RPMI7951 (cell line): ENCODE measurements around the gene CRISPLD2. TPM values are rescaled to one million over a fixed set of nuclear protein-coding genes. Genes with fewer than 3 reads are reported as not detected.

Experiments used
- DNase-seq: peaks from one replicate; pipeline ENCODE4 v3.0.0-alpha.2; 2012; ENCODE audit warnings: low read depth
- total RNA-seq: library from RNA; depleted of rRNA; stranded (reverse); fragments of >200 nt; shearing (Covaris generic); gene quantifications from 2 replicates; pipeline ENCODE4 v1.2.3, GENCODE V29; 2014; rRNA removed

Gene CRISPLD2
- total RNA-seq, 1 experiment from 2014 or later = 8.8 TPM

- peak; percentile 77 for DNase-seq
Measured at GRCh38 chr16:84952335-84953189, 132.8 kb downstream of the CRISPLD2 start.

- no peak for DNase-seq
Measured at GRCh38 chr16:84953190-84953746, 133.5 kb downstream of the CRISPLD2 start.

- DNase-seq = no peak
Measured at GRCh38 chr16:84955427-84955826, 135.6 kb downstream of the CRISPLD2 start.

- no peak for DNase-seq
Measured at GRCh38 chr16:84957192-84957591, 137.4 kb downstream of the CRISPLD2 start.

GRCh38 chr16:84957792-84958191, 138.0 kb downstream of the CRISPLD2 start:
- DNase-seq = no peak

Other genes starting within 250 kb of the CRISPLD2 start
- gene COTL1, start 201.9 kb upstream of the CRISPLD2 start, total RNA-seq = 168 and 172 TPM in 2 replicates
- 28.4 and 39.2 TPM in 2 replicates for gene KLHL36, start 171.5 kb upstream of the CRISPLD2 start, total RNA-seq
- 51.1 and 54.6 TPM in 2 replicates for gene USP10, start 120.0 kb upstream of the CRISPLD2 start, total RNA-seq
- gene ZDHHC7, start 191.6 kb downstream of the CRISPLD2 start, total RNA-seq = 41.7 and 46.4 TPM in 2 replicates
- gene KIAA0513, start 207.8 kb downstream of the CRISPLD2 start, total RNA-seq = 2.6 and 3.5 TPM in 2 replicates